Endothelial cell (in vitro differentiated cells): Measurements from ENCODE around the gene MAP1B. TPM values are rescaled to one million over a fixed set of nuclear protein-coding genes. Genes with fewer than 3 reads are reported as not detected.
A peak's percentile ranks its signal among the peaks of the same experiment; 100 is the strongest.

Source experiments
- DNase-seq: peaks from one replicate; pipeline ENCODE4 v3.0.0; 2021; ENCODE audit warnings: low spot score
- H3K27ac Mint-ChIP-seq: one replicate; pipeline ENCODE4 v1.8.0; 2021; ENCODE audit warnings: mixed read lengths, inconsistent platforms; ENCODE audit not compliant: unreplicated experiment
- H3K27me3 Mint-ChIP-seq: one replicate; pipeline ENCODE4 v1.8.0; 2021; ENCODE audit warnings: mild to moderate bottlenecking, moderate library complexity, mixed read lengths, inconsistent platforms; ENCODE audit not compliant: unreplicated experiment
- H3K36me3 Mint-ChIP-seq: one replicate; pipeline ENCODE4 v1.8.0; 2021; ENCODE audit warnings: mild to moderate bottlenecking, low read depth, mixed read lengths, inconsistent platforms; ENCODE audit not compliant: unreplicated experiment
- H3K4me1 Mint-ChIP-seq: one replicate; pipeline ENCODE4 v1.8.0; 2021; ENCODE audit warnings: mild to moderate bottlenecking, mixed read lengths, inconsistent platforms; ENCODE audit not compliant: unreplicated experiment
- H3K4me3 Mint-ChIP-seq: one replicate; pipeline ENCODE4 v1.8.0; 2021; ENCODE audit warnings: mild to moderate bottlenecking, mixed read lengths, inconsistent platforms; ENCODE audit not compliant: unreplicated experiment
- H3K9me3 Mint-ChIP-seq: one replicate; pipeline ENCODE4 v1.8.0; 2021; ENCODE audit warnings: mixed read lengths, inconsistent platforms; ENCODE audit not compliant: unreplicated experiment
- CTCF ChIP-seq: fragments of 200-600 bp; sonication (generic); IDR thresholded peaks from one replicate; pipeline ENCODE4 v1.5.0; 2021; ENCODE audit warnings: antibody characterized with exemption; ENCODE audit not compliant: unreplicated experiment
- total RNA-seq: library from RNA; stranded (reverse); fragmentation: NEBNext Ultra II Directional; extraction: Animal tissue kit (Norgen Biotek cat#: 25700); gene quantifications from one replicate; pipeline ENCODE4 v1.2.1, GENCODE V29; 2021; ENCODE audit not compliant: unreplicated experiment

Gene MAP1B
- total RNA-seq, 1 donor from 2014 or later = 251 TPM

- TF ChIP-seq CTCF = no peak
- no peak for DNase-seq
- Mint-ChIP-seq H3K27ac (peak overlapping the region; percentile 7), H3K9me3 (no peaks in the 10 kb centered on the region), H3K4me1 (peaks cover 20% of the 10 kb centered on the region), H3K27me3 (peaks cover 2% of the 10 kb centered on the region), H3K4me3 (no peak overlapping the region), H3K36me3 (peaks cover 12% of the 10 kb centered on the region)
These were observed 71.9 kb downstream of the MAP1B start for GRCh38 chr5:72179028-72179815.

GRCh38 chr5:72179816-72180440 is 72.7 kb downstream of the MAP1B start:
- Mint-ChIP-seq H3K4me3 (no peak overlapping the region), H3K27ac (peak overlapping the region; percentile 7), H3K9me3 (no peaks in the 10 kb centered on the region), H3K36me3 (peaks cover 12% of the 10 kb centered on the region), H3K27me3 (peaks cover 2% of the 10 kb centered on the region), H3K4me1 (peaks cover 20% of the 10 kb centered on the region)
- DNase-seq = no peak
- no peak for TF ChIP-seq CTCF

GRCh38 chr5:72180925-72181324 is 73.7 kb downstream of the MAP1B start:
- Mint-ChIP-seq H3K36me3 (peaks cover 17% of the 10 kb centered on the region), H3K27ac (peak overlapping the region; percentile 38), H3K9me3 (no peaks in the 10 kb centered on the region), H3K4me1 (peaks cover 20% of the 10 kb centered on the region), H3K4me3 (no peak overlapping the region), H3K27me3 (peaks cover 3% of the 10 kb centered on the region)
- TF ChIP-seq CTCF = no peak
- no peak for DNase-seq

GRCh38 chr5:72182686-72183085 is 75.4 kb downstream of the MAP1B start:
- no peak for DNase-seq

More at GRCh38 chr5:72182686-72183085, 75.4 kb downstream of the MAP1B start:
- H3K9me3 Mint-ChIP-seq = no peaks in the 10 kb centered on the region
- no peak overlapping the region for H3K4me3 Mint-ChIP-seq
- H3K36me3 Mint-ChIP-seq = peaks cover 27% of the 10 kb centered on the region
- peaks cover 3% of the 10 kb centered on the region for H3K27me3 Mint-ChIP-seq
- H3K4me1 Mint-ChIP-seq = peaks cover 8% of the 10 kb centered on the region
- H3K27ac Mint-ChIP-seq = no peak overlapping the region
- no peak for TF ChIP-seq CTCF
